Suprapubic skin (tissue), 3 donors: Measurements from ENCODE around the gene OPHN1.

Experiments used
- CTCF ChIP-seq, 2 donors: fragments of 200-600 bp in 1 of 2; fragments of 450-650 bp in 1 of 2; sonication (generic) in 1 of 2; IDR thresholded peaks; one replicate each; pipeline ENCODE4 v1.5.1; 2016 to 2019; ENCODE audit warnings: antibody characterized with exemption in 2 of 2, mild to moderate bottlenecking in 1 of 2, moderate library complexity in 1 of 2
- EP300 ChIP-seq: sonication (generic); formaldehyde crosslinking; IDR thresholded peaks from one replicate; pipeline ENCODE4 v1.6.1; 2017; ENCODE audit warnings: antibody characterized with exemption
- POLR2A ChIP-seq, 2 donors: fragments of 450-650 bp; IDR thresholded peaks; one replicate each; pipeline ENCODE4 v1.6.1; 2017; ENCODE audit warnings: antibody characterized with exemption in 2 of 2, mild to moderate bottlenecking in 2 of 2, moderate library complexity in 2 of 2

GRCh38 chrX:68133181-68133580, 300.1 kb downstream of the OPHN1 start:
- no peak for TF ChIP-seq CTCF (IDR thresholded peaks at IDR 0.05)
- no peak for TF ChIP-seq EP300
- no peak for TF ChIP-seq POLR2A (IDR thresholded peaks at IDR 0.05)
